ELF-1 (cell line): ENCODE results near the gene ACTR3C.

Experiments used
- DNase-seq: peaks from one replicate; pipeline ENCODE4 v3.0.0-alpha.2; 2016; ENCODE audit warnings: low read depth, low spot score

ACTR3C gene

DNA sequence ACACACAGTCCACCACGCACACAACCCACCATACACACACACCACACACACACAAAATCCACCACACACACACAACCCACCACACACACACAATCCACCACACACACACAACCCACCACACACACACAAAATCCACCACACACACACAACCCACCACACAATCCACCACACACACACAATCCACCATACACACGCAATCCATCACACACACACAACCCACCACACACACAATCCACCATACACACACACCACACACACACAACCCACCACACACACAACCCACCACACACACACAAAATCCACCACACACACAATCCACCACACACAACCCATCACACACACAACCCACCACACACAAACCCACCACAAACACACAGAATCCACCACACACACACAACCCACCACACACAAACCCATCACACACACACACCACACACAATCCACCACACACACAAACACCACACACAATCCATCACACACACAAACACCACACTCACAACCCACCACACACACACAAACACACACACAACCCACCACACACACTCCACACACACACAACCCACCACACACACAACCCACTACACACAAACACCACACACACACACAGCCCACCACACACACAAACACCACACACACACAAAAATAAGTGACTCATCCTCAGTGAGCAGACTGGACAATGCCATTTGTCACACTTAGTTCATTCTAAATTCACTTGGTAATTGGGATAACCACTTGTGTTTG is 36.4 kb upstream of the ACTR3C start:
- DNase-seq: no peak

DNA sequence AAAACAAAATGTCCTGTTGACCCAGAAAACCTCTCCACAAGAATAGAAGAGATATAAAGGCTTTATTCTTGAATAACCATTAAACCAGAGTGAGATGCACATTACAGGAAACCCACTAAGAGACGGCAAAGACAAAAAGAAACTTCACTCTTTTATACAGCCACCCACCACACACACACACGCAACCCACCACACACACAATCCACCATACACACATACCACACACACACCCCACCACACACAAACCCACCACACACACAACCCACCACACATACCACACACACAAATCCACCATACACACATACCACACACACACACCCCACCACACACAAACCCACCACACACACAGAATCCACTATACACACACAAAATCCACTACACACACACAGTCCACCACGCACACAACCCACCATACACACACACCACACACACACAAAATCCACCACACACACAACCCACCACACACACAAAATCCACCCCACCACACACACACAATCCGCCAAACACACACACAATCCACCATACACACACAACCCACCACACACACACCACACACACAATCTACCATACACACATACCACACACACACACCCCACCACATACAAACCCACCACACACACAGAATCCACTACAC is 35.8 kb upstream of the ACTR3C start:
- no peak for DNase-seq

- DNase-seq: no peak
Observed at GRCh38 chr7:150358433-150358832, 35.1 kb upstream of the ACTR3C start.

DNA sequence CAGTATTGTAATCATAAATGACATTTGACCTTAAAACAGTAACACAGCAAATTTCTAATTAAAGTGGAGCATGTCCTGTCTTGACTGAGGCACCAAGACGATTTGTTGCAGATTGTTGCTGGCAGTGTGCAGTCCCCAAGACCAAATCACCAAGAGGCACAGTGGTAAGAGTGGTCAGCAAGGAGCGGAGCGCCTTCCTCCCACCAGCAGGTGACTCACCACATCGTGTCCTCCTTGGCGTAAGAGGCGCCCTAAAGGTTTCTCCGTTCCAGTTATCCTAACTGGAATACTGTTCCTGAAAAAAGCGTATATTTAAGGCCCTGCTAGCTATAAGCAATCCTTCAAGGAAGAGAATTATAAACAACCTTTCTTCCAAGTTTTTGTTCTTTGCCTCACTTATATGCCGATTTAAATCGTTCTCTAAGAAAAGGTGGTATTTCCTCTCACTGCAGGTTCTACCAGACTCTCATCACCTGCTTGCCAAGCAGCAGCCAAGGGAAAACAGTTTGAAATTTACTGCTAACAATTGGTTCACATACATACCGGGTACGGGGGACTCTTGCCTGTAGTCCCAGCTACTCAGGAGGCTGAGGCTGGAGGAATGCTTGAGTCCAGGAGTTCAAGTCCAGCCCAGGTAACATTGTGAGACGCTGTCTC is 34.6 kb upstream of the ACTR3C start:
- no peak for DNase-seq

GRCh38 chr7:150357270-150357669 is 33.9 kb upstream of the ACTR3C start:
- DNase-seq: no peak

GRCh38 chr7:150356265-150356897 is 33.0 kb upstream of the ACTR3C start:
- peak; percentile 57 for DNase-seq

DNA sequence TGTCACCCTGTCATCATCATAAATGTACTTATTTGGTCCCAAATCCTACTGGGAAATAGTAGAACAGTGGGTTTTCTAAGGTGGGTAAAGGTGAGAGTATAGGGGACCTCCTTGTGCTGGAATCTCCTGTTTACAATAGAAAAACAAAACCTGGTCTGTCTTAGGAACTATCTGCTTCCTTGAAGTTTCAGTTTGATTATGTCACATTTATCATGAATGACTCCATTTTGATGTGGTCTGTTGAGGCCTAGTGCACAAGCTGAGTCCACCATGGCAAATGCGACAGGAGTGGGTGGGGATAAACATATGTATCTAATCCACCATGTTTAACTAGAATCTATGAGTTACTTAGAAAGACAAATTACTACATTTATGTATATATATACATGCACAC is 32.3 kb upstream of the ACTR3C start:
- DNase-seq: no peak

DNA sequence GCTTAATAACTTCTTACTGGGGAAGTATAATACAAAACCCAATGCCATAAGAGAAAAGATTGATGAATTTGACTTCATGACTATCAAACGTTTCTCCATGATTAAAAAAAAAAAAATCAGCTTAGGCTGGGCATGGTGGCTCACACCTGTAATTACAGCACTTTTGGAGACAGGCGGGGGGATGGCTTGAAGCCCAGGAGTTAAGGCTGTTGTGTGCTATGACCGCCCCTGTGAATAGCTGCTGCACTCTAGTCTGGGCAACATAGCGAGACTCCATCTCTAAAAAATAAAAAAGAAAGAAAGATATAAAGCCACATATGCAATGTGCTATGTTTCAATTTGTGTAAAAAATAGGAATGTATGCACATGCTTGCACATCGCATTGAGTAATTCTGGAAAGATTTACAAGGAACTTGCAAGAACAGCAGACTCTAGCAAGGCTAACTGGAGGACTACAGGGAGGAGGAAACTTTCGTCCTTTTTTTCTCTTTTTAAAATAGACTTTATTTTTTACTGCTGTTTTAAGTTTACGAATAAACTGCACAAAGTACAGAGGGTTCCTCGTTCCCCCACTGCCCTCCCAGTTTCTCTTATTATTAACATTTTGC is 28.3 kb upstream of the ACTR3C start:
- no peak for DNase-seq

- DNase-seq: no peak
Observed at GRCh38 chr7:150346922-150347321, 23.6 kb upstream of the ACTR3C start.

DNA sequence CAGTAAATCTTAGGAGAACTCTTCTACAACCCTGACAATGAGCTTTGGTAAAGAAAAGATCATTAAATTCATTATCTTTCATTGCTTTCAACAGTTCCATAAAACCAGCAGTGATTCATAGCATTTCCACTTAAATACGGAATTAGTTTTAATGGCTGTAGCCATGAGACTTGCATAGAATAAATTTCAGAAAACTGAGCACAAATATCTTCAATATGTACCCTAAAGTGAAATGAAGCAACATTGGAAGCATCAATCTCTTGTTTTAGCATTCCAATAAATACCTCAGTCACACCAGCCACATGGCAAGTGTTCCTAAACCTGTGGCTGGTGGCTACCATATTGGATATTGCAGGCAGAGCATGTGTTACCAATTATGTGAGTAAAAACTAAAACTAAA is 21.7 kb upstream of the ACTR3C start:
- no peak for DNase-seq

DNA sequence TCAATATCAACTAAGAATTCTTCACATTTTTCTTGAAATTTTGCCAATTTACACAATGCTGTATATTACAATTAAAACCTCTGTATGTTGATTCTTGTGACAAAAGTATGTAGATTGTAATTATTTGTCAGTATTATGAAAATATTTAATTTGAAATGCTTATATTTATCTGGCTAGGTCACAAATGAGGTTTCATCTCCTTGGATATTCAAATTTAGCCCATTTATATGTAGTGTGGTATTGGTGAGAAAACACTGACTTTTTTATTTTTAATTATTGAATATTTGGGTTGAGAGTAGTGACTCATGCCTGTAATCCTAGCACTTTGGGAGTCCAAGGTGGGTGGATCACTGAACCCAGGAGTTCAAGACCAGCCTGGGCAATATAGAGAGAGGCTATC is 21.0 kb upstream of the ACTR3C start:
- no peak for DNase-seq

GRCh38 chr7:150343225-150343624 is 19.9 kb upstream of the ACTR3C start:
- DNase-seq: no peak

DNA sequence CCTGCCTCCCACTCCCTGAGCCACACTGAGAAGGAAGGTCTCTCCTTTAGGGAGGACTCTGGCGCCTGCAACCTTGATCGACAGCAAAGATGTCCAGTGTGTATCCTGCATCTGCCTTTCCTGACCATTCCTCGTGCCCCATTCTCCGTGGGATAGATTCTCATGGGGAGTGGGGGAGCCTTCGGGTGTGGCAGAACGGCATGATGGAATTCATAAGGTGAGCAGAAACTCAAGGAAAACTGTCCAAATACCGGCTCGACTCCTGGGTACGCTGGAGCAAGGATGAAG is 18.7 kb upstream of the ACTR3C start:
- DNase-seq: no peak

GRCh38 chr7:150341263-150342120 is 18.1 kb upstream of the ACTR3C start, which contains the start of gene RARRES2:
RARRES2 (minus strand) TSS chr7:150341629; CDS start chr7:150340609, 1,020 bp downstream.
- DNase-seq: no peak

- no peak for DNase-seq
Observed at GRCh38 chr7:150340875-150341262, 17.5 kb upstream of the ACTR3C start.

- peak; percentile 75 for DNase-seq
Observed at GRCh38 chr7:150340024-150340749, 16.8 kb upstream of the ACTR3C start.

- no peak for DNase-seq
Observed at GRCh38 chr7:150339409-150339809, 16.1 kb upstream of the ACTR3C start.

- DNase-seq: no peak
Observed at GRCh38 chr7:150338166-150338829, 15.0 kb upstream of the ACTR3C start.

- no peak for DNase-seq
Observed at GRCh38 chr7:150337659-150338081, 14.3 kb upstream of the ACTR3C start.

DNA sequence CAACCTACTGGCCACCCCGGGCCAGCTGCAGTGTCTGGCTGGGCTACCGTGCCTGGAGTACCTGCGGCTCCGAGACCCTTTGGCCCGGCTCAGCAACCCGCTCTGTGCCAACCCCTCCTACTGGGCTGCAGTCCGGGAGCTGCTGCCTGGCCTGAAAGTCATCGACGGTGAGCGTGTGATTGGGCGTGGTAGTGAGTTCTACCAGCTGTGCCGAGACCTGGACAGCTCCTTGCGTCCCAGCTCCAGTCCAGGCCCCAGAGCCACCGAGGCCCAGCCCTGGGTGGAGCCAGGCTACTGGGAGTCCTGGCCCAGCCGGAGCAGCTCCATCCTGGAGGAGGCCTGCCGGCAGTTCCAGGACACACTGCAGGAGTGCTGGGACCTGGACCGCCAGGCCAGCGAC is 13.8 kb upstream of the ACTR3C start:
- DNase-seq: no peak
